GM23338 (cell line): ENCODE data around the gene MSANTD1. TPM values are rescaled to one million over a fixed set of nuclear protein-coding genes. Genes with fewer than 3 reads are reported as not detected.
A peak's percentile ranks its signal among the peaks of the same experiment; 100 is the strongest.

Experiments
- ATAC-seq: fragments of 200-7000 bp; cut with Tn5 transposase; 3 replicates; pipeline ENCODE4 v1.9.1; 2020
- DNase-seq: peaks from one replicate; pipeline ENCODE4 v3.0.0-alpha.2; 2015; ENCODE audit warnings: low spot score
- H2AFZ ChIP-seq: fragments of 200-600 bp; sonication (generic); 2 replicates; pipeline ENCODE4 v1.8.0; 2016; ENCODE audit warnings: antibody characterized with exemption, mild to moderate bottlenecking, moderate library complexity
- H3F3A ChIP-seq: fragments of 200-600 bp; sonication (generic); replicated peaks from 2 replicates; pipeline ENCODE4 v1.8.0; 2017; ENCODE audit warnings: antibody characterized with exemption, mixed run types, low read depth
- H3K27ac ChIP-seq: fragments of 200-600 bp; sonication (generic); 2 replicates; pipeline ENCODE4 v1.6.1; 2016; ENCODE audit warnings: low read depth
- H3K27me3 ChIP-seq: fragments of 200-600 bp; sonication (generic); 2 replicates; pipeline ENCODE4 v1.8.0; 2016; ENCODE audit warnings: mild to moderate bottlenecking, mixed run types, moderate library complexity; ENCODE audit not compliant: insufficient read depth
- H3K36me3 ChIP-seq: fragments of 200-600 bp; sonication (generic); 2 replicates; pipeline ENCODE4 v1.8.0; 2016; ENCODE audit warnings: mild to moderate bottlenecking; ENCODE audit not compliant: insufficient read depth
- H3K4me1 ChIP-seq: fragments of 200-600 bp; sonication (generic); 2 replicates; pipeline ENCODE4 v1.8.0; 2016; ENCODE audit warnings: mild to moderate bottlenecking, moderate library complexity; ENCODE audit not compliant: insufficient read depth
- H3K4me2 ChIP-seq: fragments of 200-600 bp; sonication (generic); 2 replicates; pipeline ENCODE4 v1.7.1; 2017; ENCODE audit warnings: mixed run types
- H3K4me3 ChIP-seq: fragments of 200-600 bp; sonication (generic); 2 replicates; pipeline ENCODE4 v1.6.1; 2016; ENCODE audit warnings: mixed run types
- H3K79me2 ChIP-seq: fragments of 200-600 bp; sonication (generic); replicated peaks from 2 replicates; pipeline ENCODE4 v1.8.0; 2017; ENCODE audit warnings: mild to moderate bottlenecking; ENCODE audit not compliant: insufficient read depth
- H3K9me2 ChIP-seq: fragments of 200-600 bp; sonication (generic); 2 replicates; pipeline ENCODE4 v1.8.0; 2017; ENCODE audit not compliant: insufficient read depth
- H4K20me1 ChIP-seq: fragments of 200-600 bp; sonication (generic); replicated peaks from 2 replicates; pipeline ENCODE4 v1.8.0; 2017; ENCODE audit warnings: mild to moderate bottlenecking; ENCODE audit not compliant: insufficient read depth
- H3K27ac Mint-ChIP-seq: 2 replicates; pipeline ENCODE4 v1.8.0; 2020; ENCODE audit warnings: inconsistent platforms, mild to moderate bottlenecking, moderate library complexity, mixed read lengths
- H3K27me3 Mint-ChIP-seq: 3 replicates; pipeline ENCODE4 v1.8.0; 2022; ENCODE audit warnings: low read depth, mild to moderate bottlenecking, moderate library complexity, mixed read lengths, inconsistent platforms; ENCODE audit not compliant: insufficient read depth, poor library complexity
- H3K36me3 Mint-ChIP-seq: 3 replicates; pipeline ENCODE4 v1.8.0; 2021; ENCODE audit warnings: low read depth, mild to moderate bottlenecking, inconsistent platforms, moderate library complexity, mixed read lengths
- H3K4me1 Mint-ChIP-seq: 3 replicates; pipeline ENCODE4 v1.8.0; 2020; ENCODE audit warnings: mild to moderate bottlenecking, inconsistent platforms, mixed read lengths
- H3K4me3 Mint-ChIP-seq: 3 replicates; pipeline ENCODE4 v1.8.0; 2021; ENCODE audit warnings: moderate library complexity, mild to moderate bottlenecking, inconsistent platforms, mixed read lengths
- H3K9me3 Mint-ChIP-seq: 3 replicates; pipeline ENCODE4 v1.8.0; 2020; ENCODE audit warnings: moderate library complexity, mild to moderate bottlenecking, inconsistent platforms, mixed read lengths
- CREB1 ChIP-seq: fragments of 250-450 bp; sonication (Bioruptor Pico); IDR thresholded peaks from 2 replicates; pipeline ENCODE4 v1.5.0; 2020; ENCODE audit warnings: low read depth, mild to moderate bottlenecking, moderate library complexity
- CTCF ChIP-seq, 2 experiments: fragments of 200-600 bp in 1 of 2; sonication (generic) in 1 of 2; conservative IDR thresholded peaks; 2 replicates each; pipeline versions ENCODE4 v1.5.1 to v1.6.1; 2016 to 2017; ENCODE audit warnings: antibody characterized with exemption in 2 of 2, low read depth in 2 of 2, mild to moderate bottlenecking in 2 of 2, moderate library complexity in 1 of 2
- ETS1 ChIP-seq: IDR thresholded peaks from 2 replicates; pipeline ENCODE4 v1.6.1; 2016; ENCODE audit warnings: antibody characterized with exemption
- EZH2 ChIP-seq: fragments of 200-600 bp; sonication (generic); IDR thresholded peaks from one replicate; pipeline ENCODE4 v1.8.0; 2017; ENCODE audit warnings: antibody characterized with exemption, mild to moderate bottlenecking, low read depth; ENCODE audit not compliant: unreplicated experiment
- EZH2phosphoT487 ChIP-seq: fragments of 200-600 bp; sonication (generic); IDR thresholded peaks from one replicate; pipeline ENCODE4 v1.8.1; 2018; ENCODE audit warnings: antibody characterized with exemption; ENCODE audit not compliant: unreplicated experiment
- JUNB ChIP-seq: IDR thresholded peaks from one replicate; pipeline ENCODE4 v1.6.1; 2016; ENCODE audit warnings: antibody characterized with exemption; ENCODE audit not compliant: unreplicated experiment
- NANOG ChIP-seq: IDR thresholded peaks from 2 replicates; pipeline ENCODE4 v1.6.1; 2016; ENCODE audit warnings: antibody characterized with exemption, borderline replicate concordance
- POLR2AphosphoS5 ChIP-seq: IDR thresholded peaks from 2 replicates; pipeline ENCODE4 v1.6.1; 2016; ENCODE audit warnings: antibody characterized with exemption, low read depth
- REST ChIP-seq: IDR thresholded peaks from one replicate; pipeline ENCODE4 v1.6.1; 2018; ENCODE audit warnings: antibody characterized with exemption; ENCODE audit not compliant: unreplicated experiment
- STAT1 ChIP-seq: IDR thresholded peaks from one replicate; pipeline ENCODE4 v1.6.1; 2016; ENCODE audit warnings: antibody characterized with exemption; ENCODE audit not compliant: unreplicated experiment
- ZNF114 ChIP-seq: fragments of 250-450 bp; sonication (Bioruptor Pico); IDR thresholded peaks from 2 replicates; pipeline ENCODE4 v1.5.0; 2020; ENCODE audit warnings: mild to moderate bottlenecking, moderate library complexity
- ZNF331 ChIP-seq: fragments of 250-450 bp; sonication (Bioruptor Pico); IDR thresholded peaks from 2 replicates; pipeline ENCODE4 v1.5.0; 2020; ENCODE audit warnings: low read depth, mild to moderate bottlenecking, moderate library complexity
- ZNF462 ChIP-seq: fragments of 250-450 bp; sonication (Bioruptor Pico); IDR thresholded peaks from 2 replicates; pipeline ENCODE4 v1.5.0; 2020; ENCODE audit warnings: mild to moderate bottlenecking, moderate library complexity
- polyA plus RNA-seq: library from polyadenylated mRNA; unstranded; fragments of >200 nt; fragmentation: Nextera tagmentation; extraction: Ambion mirVana; gene quantifications from 2 replicates; pipeline ENCODE4 v1.2.1, GENCODE V29; 2016
- total RNA-seq: library from RNA; depleted of rRNA; stranded (reverse); fragments of >200 nt; shearing (Covaris generic); gene quantifications from 2 replicates; pipeline ENCODE4 v1.2.3, GENCODE V29; 2014

The MSANTD1 gene
- total and polyA plus RNA-seq, 2 experiments from 2014 or later = 0.29 to 1.0 TPM

GRCh38 chr4:3290889-3291321, 41.9 kb downstream of the MSANTD1 start:
- H3K4me3 ChIP-seq = peak overlapping the region; percentile 63; the same call in 1 of the 2 replicates
- no peaks in the 10 kb centered on the region for H3K9me3 Mint-ChIP-seq
- H3F3A ChIP-seq = peaks cover 5% of the 10 kb centered on the region; the same call in 1 of the 2 replicates
- H3K27ac ChIP-seq = no peak overlapping the region
- peaks cover 15% of the 10 kb centered on the region for H3K27me3 ChIP-seq
- no peak overlapping the region for H3K4me3 Mint-ChIP-seq
- no peaks in the 10 kb centered on the region for H3K9me2 ChIP-seq
- no peaks in the 10 kb centered on the region; the same call in 2 of the 3 replicates for H3K36me3 Mint-ChIP-seq
- H3K36me3 ChIP-seq = no peaks in the 10 kb centered on the region
- no peaks in the 10 kb centered on the region for H4K20me1 ChIP-seq
- H2AFZ ChIP-seq = no peak overlapping the region
- H3K4me1 Mint-ChIP-seq = peaks cover 18% of the 10 kb centered on the region
- ATAC-seq (no peak), DNase-seq (no peak)
- peak overlapping the region; percentile 90; the same call in 1 of the 2 replicates for H3K4me2 ChIP-seq
- no peak for TF ChIP-seq ZNF462 (CRISPR knock-in tag)
- no peak for TF ChIP-seq EZH2phosphoT487
- TF ChIP-seq STAT1 = no peak
- no peak for TF ChIP-seq CTCF (conservative IDR thresholded peaks at IDR 0.05; ENCODE audit: low read depth in 2 of 2)
- TF ChIP-seq JUNB = no peak
- no peak for TF ChIP-seq NANOG
- no peak for TF ChIP-seq CREB1 (CRISPR knock-in tag)
- no peak for TF ChIP-seq ZNF331 (CRISPR knock-in tag)
- TF ChIP-seq ETS1 = no peak
- no peak for TF ChIP-seq ZNF114 (CRISPR knock-in tag)
- TF ChIP-seq POLR2AphosphoS5 = no peak
- TF ChIP-seq EZH2 = no peak
- no peak for TF ChIP-seq REST
- H3K27ac Mint-ChIP-seq = no peak overlapping the region
- H3K4me1 ChIP-seq = peaks cover 8% of the 10 kb centered on the region
- no peaks in the 10 kb centered on the region for H3K79me2 ChIP-seq
- H3K27me3 Mint-ChIP-seq = peaks cover 34% of the 10 kb centered on the region
